Ovary (tissue), 9 donors: ENCODE results near the gene ARHGEF26. TPM values are rescaled to one million over a fixed set of nuclear protein-coding genes. Genes with fewer than 3 reads are reported as not detected.
"Not testable (repeated sequence)": the region's sequence is repeated elsewhere in the genome, so short reads cannot be mapped to it uniquely, and the experiment has no call there.

ENCODE experiments used
- DNase-seq, 5 donors: peaks; one replicate each; pipeline ENCODE4 v3.0.0-alpha.2; 2019 to 2020
- H3K27ac ChIP-seq, 2 donors: fragments of 200-600 bp; one replicate each; pipeline versions ENCODE4 v1.5.1 to v1.8.0; 2019 to 2022
- H3K27me3 ChIP-seq: fragments of 200-600 bp; one replicate; pipeline ENCODE4 v1.8.0; 2022
- H3K36me3 ChIP-seq: fragments of 200-600 bp; sonication (generic); one replicate; pipeline ENCODE4 v1.5.1; 2019
- H3K4me1 ChIP-seq: one replicate; pipeline ENCODE4 v1.8.1; 2013; ENCODE audit warnings: mild to moderate bottlenecking, moderate library complexity; ENCODE audit not compliant: insufficient read depth
- H3K4me3 ChIP-seq: fragments of 200-600 bp; sonication (generic); one replicate; pipeline ENCODE4 v1.5.1; 2017
- H3K9me3 ChIP-seq, 2 donors: fragments of 200-600 bp in 1 of 2; sonication (generic) in 1 of 2; one replicate each; pipeline versions ENCODE4 v1.5.1 to v1.8.1; 2013 to 2019; ENCODE audit warnings: mild to moderate bottlenecking in 1 of 2, moderate library complexity in 1 of 2
- EP300 ChIP-seq: sonication (generic); formaldehyde crosslinking; IDR thresholded peaks from one replicate; pipeline ENCODE4 v1.6.1; 2017; ENCODE audit warnings: antibody characterized with exemption
- POLR2A ChIP-seq: fragments of 450-650 bp; IDR thresholded peaks from one replicate; pipeline ENCODE4 v1.6.1; 2017; ENCODE audit warnings: antibody characterized with exemption, mild to moderate bottlenecking, moderate library complexity
- WGBS, 3 donors: extraction: QIAGEN DNeasy Blood & Tissue Kit in 1 of 3; methylation state at CpG; one replicate each; pipeline versions ENCODE4 v1.1.5 to v1.1.7; 2013 to 2017; 5-methylcytosine and 5-hydroxymethylcytosine counted together
- intact Hi-C, 4 donors: fragments of 100-400 bp; cut with DNase I; formaldehyde crosslinking; loops; one replicate each; pipeline versions ENCODE4 v1.11.0 to v1.15.1; 2022 to 2023
- polyA plus RNA-seq, 2 donors: library from polyadenylated mRNA; stranded (reverse); fragments of 200-250 nt in 1 of 2; fragments of 350-450 nt in 1 of 2; fragmentation: Illumina TruSeq in 1 of 2; extraction: RNeasy Lipid Tissue Mini Kit (QIAGEN cat#74804) in 1 of 2; gene quantifications; one replicate each; pipeline ENCODE4 v1.2.3, GENCODE V29; 2013 to 2014
- total RNA-seq, 7 donors: library from RNA; depleted of rRNA in 2 of 7; stranded (reverse); fragments of >200 nt in 2 of 7; fragmentation: NEBNext Ultra II Directional in 3 of 7; extraction: Animal tissue kit (Norgen Biotek cat#: 25700) in 3 of 7; gene quantifications; one replicate each; pipeline versions ENCODE4 v1.1.0 to v1.2.4, GENCODE V29; 2016 to 2023
- TF ChIP-seq, protein P1 (sequence below), 3 donors: fragments of 450-650 bp in 2 of 3; fragments of 200-600 bp in 1 of 3; IDR thresholded peaks; one replicate each; pipeline versions ENCODE4 v1.5.1 to v1.8.0; 2016 to 2022; ENCODE audit warnings: antibody characterized with exemption in 3 of 3, mild to moderate bottlenecking in 1 of 3
- donor health status: DM: no; HTN: no; CAD: no; lungs with moderate emphysema.
- donor health status: DM: no; HTN: no; CAD: no.
- donor health status: Bipolar disorder and iron deficiency.
- donor health status: DM: yes; HTN: yes; CAD: no.
- donor health status: DM: no; HTN: no; CAD: no.
- donor health status: DM: yes; HTN: yes; CAD: no.

ARHGEF26 gene
- total and polyA plus RNA-seq, 9 donors: 6.9 to 14.4 (median 11.7) TPM

DNA sequence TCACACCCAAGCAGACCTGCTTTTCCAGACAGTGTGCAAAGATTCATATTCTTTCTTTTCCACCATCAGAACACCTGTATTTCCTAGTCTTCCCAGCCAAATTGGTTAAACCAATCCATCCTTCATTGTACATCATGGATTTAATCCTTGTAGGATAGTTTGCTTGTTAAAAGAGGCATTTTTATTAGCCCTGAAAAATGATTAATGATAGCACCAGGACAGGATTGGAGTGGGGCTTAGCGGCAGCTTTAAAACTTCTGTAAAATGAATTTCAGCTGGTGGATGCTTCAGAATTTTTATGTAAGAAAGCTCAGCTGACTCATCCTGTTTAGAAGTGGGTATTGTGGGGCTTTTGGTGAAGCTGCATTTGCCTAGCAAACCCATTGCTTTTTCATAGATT lies 36.1 kb upstream of the ARHGEF26 start:
- WGBS, 3 donors: 49 to 75% (median 52%) methylated on average over 1 of the region's 1 CpG

DNA sequence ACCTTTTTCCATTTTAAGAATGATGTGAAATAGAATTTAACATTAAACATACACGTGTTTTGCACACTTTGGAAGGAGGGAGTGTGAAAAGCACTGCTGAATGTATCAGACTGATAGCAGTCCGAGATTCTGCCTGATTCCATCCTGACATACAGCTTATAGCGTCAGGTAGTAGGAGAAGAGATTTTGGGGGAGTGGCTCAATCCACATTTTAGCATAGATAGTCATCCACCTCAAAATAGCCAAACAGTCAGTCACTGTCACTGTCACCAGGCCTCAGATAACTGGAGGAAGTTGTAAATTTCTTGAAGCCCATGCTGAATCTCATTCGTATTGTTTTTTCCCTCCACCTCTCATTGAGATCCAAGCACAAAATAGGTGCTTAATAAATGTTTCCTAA lies 35.4 kb upstream of the ARHGEF26 start:
- Histone ChIP-seq H3K27ac (no peak overlapping the region), H3K4me1 (no peaks in the 10 kb centered on the region), H3K36me3 (no peaks in the 10 kb centered on the region), H3K4me3 (no peak overlapping the region), H3K27me3 (no peaks in the 10 kb centered on the region), H3K9me3 (peaks cover 0 to 6% of the 10 kb centered on the region in 2 donors)
- intact Hi-C loops: no loop called here
- no peak for DNase-seq
- TF ChIP-seq POLR2A (no peak), EP300 (no peak)
- TF ChIP-seq, protein P1, sequence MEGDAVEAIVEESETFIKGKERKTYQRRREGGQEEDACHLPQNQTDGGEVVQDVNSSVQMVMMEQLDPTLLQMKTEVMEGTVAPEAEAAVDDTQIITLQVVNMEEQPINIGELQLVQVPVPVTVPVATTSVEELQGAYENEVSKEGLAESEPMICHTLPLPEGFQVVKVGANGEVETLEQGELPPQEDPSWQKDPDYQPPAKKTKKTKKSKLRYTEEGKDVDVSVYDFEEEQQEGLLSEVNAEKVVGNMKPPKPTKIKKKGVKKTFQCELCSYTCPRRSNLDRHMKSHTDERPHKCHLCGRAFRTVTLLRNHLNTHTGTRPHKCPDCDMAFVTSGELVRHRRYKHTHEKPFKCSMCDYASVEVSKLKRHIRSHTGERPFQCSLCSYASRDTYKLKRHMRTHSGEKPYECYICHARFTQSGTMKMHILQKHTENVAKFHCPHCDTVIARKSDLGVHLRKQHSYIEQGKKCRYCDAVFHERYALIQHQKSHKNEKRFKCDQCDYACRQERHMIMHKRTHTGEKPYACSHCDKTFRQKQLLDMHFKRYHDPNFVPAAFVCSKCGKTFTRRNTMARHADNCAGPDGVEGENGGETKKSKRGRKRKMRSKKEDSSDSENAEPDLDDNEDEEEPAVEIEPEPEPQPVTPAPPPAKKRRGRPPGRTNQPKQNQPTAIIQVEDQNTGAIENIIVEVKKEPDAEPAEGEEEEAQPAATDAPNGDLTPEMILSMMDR (IDR thresholded peaks at IDR 0.05): no peak
- 76 to 83% (median 82%) methylated on average over 4 of the region's 4 CpGs for WGBS, 3 donors

More for the DNA sequence above, 36.1 kb upstream of the ARHGEF26 start:
- no peaks in the 10 kb centered on the region for H3K36me3 ChIP-seq
- DNase-seq: no peak
- H3K27ac ChIP-seq: no peak overlapping the region
- no peak overlapping the region for H3K4me3 ChIP-seq
- no peaks in the 10 kb centered on the region for H3K4me1 ChIP-seq
- peaks cover 0 to 6% of the 10 kb centered on the region in 2 donors for H3K9me3 ChIP-seq
- no peaks in the 10 kb centered on the region for H3K27me3 ChIP-seq
- intact Hi-C loops: no loop called here
- no peak for TF ChIP-seq EP300
- TF ChIP-seq, protein P1 (IDR thresholded peaks at IDR 0.05): no peak
- no peak for TF ChIP-seq POLR2A

DNA sequence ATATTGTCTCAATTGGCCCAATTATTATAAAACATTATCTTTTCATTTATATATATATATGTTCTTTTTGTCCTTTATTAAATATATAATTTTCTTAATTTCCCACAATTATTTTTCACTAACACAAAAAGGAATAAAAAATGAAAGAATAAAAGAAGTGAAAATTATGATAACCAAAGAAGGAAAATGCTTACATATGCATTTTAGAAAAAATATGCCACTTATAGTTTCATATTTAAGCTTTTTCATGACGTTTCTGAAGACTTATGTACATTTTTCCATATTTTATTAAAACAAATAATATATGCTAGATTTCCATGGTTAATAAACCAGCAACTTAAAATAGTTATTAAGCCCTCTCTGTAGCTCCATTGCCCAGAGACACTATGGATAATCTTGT lies 34.9 kb upstream of the ARHGEF26 start:
- no peaks in the 10 kb centered on the region for H3K27me3 ChIP-seq
- H3K4me3 ChIP-seq: no peak overlapping the region
- no peaks in the 10 kb centered on the region for H3K36me3 ChIP-seq
- H3K4me1 ChIP-seq: no peaks in the 10 kb centered on the region
- H3K27ac ChIP-seq: no peak overlapping the region
- DNase-seq: no peak
- WGBS, 3 donors: 72 to 81% (median 79%) methylated on average over 1 of the region's 1 CpG
- intact Hi-C loops: no loop called here
- no peak for TF ChIP-seq POLR2A
- TF ChIP-seq EP300: no peak
- TF ChIP-seq, protein P1 (IDR thresholded peaks at IDR 0.05): no peak
- H3K9me3 ChIP-seq: peaks cover 0 to 6% of the 10 kb centered on the region in 2 donors

DNA sequence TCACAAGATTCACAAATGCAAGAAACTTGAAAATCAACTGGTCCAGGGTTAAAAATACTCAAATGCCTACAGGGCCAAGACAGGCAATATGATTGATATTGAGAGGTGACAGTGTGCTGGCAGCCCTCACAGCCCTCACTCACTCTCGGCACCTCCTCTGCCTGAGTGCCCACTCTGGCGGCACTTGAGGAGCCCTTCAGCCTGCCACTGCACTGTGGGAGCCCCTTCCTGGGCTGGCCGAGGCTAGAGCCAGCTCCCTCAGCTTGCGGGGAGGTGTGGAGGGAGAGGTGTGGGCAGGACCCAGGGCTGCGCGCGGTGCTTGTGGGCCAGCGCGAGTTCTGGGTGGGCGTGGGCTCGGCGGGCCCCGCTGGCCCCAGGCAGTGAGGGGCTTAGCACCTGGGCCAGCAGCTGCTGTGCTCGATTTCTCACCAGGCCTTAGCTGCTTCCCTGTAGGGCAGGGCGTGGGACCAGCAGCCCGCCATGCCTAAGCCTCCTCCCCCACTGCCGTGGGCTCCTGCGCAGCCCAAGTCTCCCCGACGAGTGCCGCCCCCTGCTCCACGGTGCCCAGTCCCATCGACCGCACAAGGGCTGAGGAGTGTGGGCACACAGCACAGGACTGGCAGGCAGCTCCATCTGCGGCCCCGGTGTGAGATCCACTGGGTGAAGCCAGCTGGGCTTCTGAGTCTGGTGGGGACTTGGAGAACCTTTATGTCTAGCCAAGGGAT lies 33.3 kb upstream of the ARHGEF26 start:
- H3K27ac ChIP-seq, H3K4me3 ChIP-seq, H3K27me3 ChIP-seq, H3K9me3 ChIP-seq, DNase-seq, intact Hi-C loops, H3K4me1 ChIP-seq, H3K36me3 ChIP-seq: not testable (repeated sequence)
- 94 to 98% (median 97%) methylated on average over 24 to 26 of the region's 26 CpGs for WGBS, 3 donors
